ENCODE results near the gene PRPH.
"Not testable (repeated sequence)": the region's sequence is repeated elsewhere in the genome, so short reads cannot be mapped to it uniquely, and the experiment has no call there.

The PRPH gene

DNA sequence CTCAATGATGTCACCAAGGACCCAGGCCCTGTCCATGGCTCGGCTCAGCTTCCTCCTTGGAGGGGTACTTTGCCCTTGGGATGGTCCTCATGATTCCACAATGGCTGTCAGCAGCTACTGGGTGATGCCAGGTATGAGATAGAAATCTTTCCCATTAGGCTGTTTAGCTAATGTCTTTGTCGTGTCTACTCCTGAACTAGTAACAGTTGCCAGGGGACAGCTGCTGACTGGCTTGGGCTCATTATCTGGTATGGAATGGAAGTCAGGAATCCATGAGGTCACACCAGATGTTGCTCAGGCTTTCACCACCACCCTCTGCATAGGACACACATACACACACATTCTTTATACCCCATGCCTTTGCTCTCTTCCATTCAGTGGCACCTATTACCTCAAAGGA lies 9.2 kb downstream of the PRPH start:
- no peak for DNase-seq

DNA sequence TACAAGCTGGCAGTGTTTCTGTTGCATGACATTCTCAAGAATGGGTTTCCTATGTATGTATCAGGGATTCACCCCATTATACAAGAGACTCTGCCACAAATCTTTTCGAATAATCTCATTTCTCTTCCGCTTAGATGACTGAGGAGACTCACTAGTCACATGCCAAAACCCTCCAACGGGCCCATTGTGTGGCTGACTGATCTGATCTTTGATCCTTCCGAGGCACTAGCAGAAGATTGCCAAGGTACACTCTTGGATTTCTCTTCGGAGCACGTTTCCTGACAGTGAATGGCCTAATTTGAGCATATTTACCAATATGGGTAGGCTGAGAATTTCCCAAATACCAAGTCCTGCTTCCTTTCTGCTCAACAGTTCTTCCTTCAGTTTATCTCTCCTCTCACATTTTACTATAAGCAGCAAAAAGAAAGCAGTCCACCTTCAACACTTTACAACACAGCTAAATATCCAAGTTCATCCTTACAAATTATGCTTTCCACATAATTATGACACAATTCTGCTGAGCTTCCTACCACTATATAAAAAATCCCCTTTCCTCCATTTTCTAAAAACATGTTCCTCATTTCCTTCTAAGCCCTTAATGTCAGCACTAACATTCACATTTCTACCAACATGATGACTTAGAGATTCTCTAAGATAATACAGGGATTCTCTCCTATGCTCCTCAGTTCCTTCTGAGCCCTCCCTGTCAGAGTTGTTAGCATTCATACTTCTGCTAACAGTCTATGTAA lies 11.0 kb downstream of the PRPH start:
- no peak for DNase-seq

DNA sequence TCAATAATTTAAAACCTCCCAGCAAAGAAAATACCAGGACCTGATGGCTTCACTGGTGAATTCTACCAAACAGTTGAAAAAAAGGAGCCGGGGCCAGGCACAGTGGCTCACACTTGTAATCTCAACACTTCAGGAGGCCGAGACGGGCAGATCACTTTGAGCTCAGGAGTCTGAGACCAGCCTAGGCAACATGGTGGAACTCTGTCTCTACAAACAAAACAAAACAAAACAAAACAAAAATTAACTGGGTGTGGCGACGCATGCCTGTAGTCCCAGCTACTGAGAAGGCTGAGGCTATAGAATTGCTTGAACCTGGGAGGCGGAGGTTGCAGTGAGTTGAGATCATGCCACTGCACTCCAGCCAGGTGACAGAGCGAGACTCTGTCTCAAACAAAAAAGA lies 14.4 kb downstream of the PRPH start:
- no peak for DNase-seq

DNA sequence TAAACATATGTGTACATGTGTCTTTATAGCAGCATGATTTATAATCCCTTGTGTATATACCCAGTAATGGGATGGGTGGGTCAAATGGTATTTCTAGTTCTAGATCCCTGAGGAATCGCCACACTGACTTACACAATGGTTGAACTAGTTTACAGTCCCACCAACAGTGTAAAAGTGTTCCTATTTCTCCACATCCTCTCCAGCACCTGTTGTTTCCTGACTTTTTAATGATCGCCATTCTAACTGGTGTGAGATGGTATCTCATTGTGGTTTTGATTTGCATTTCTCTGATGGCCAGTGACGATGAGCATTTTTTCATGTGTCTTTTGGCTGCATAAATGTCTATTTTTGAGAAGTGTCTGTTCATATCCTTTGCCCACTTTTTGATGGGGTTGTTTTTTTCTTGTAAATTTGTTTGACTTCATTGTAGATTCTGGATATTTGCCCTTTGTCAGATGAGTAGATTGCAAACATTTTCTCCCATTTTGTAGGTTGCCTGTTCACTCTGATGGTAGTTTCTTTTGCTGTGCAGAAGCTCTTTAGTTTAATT lies 15.6 kb downstream of the PRPH start:
- not testable (repeated sequence) for DNase-seq

DNA sequence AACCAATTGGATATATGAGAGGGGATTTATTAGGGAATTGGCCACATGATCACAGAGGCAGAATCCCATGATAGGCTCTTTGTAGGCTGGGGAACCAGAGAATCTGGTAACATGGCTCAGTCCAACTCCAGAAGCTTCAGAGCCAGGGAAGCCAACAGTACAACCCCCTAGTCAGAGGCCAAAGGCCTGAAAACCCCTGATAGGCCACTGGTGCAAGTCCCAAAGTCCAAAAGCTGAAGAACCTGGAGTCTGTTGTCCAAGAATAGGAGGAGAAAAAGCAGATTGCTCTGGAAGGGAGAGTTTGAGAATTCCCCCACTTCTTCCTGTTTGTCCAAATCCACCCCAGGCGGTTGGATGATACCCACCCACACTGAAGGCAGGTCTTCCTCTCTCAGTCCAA lies 19.9 kb downstream of the PRPH start:
- no peak for DNase-seq

DNA sequence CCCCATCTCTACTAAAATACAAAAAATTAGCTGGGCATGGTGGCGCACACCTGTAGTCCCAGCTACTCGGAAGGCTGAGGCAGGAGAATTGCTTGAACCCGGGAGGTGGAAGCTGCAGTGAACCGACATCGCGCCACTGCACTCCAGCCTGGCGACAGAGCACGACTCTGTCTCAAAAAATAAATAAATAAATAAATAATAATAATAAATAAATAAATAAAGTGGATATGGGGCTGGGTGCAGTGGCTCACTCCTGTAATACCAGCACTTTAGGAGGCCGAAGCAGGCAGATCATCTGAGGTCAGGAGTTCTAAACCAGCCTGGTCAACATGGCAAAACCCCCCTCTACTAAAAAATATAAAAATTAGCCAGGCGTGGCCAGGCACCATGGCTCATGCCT lies 22.2 kb downstream of the PRPH start:
- DNase-seq, result not testable (repeated sequence)

DNA sequence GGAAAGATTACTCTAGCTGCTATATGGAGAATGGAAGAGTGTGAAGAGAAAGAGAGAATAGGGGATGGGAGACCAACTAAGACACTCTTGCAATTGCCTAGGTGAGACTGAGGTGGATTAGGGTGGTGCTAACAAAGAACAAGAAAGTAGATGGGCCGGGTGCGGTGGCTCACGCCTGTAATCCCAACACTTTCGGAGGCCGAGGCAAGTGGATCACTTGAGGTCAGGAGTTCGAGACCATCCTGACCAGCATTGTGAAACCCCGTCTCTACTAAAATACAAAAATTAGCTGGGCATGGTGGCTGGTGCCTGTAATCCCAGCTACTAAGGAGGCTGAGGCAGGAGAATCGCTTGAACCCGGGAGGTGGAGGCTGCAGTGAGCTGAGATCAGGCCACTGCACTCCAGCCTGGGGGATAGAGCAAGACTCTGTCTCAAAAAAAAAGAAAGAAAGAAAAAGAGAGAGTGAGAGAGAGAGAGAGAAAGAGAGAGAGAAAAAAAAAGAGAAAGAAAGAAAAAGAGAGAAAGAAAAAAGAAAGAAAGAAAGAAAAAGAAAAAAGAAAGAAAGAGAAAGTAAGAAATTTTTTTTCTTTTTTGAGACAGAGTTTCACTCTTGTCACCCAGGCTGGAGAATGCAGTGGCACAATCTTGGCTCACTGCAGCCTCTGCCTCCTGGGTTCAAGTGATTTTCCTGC lies 25.6 kb downstream of the PRPH start:
- DNase-seq, result not testable (repeated sequence)

DNA sequence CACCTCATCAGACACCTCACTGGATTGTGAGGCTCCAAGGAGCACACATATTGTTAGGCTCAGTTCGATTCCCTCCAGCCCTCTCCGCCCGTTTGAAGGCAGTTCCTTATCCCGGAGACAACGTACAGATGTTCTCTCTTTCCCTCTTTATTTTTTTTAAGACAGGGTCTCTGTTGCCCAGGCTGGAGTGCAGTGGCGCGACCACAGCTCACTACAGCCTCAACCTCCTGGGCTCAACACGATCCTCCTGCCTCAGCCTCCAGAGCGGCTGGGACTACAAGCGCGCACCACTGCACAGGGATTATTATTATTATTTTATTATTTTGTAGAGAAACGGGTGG lies 27.4 kb downstream of the PRPH start:
- no peak for DNase-seq

DNA sequence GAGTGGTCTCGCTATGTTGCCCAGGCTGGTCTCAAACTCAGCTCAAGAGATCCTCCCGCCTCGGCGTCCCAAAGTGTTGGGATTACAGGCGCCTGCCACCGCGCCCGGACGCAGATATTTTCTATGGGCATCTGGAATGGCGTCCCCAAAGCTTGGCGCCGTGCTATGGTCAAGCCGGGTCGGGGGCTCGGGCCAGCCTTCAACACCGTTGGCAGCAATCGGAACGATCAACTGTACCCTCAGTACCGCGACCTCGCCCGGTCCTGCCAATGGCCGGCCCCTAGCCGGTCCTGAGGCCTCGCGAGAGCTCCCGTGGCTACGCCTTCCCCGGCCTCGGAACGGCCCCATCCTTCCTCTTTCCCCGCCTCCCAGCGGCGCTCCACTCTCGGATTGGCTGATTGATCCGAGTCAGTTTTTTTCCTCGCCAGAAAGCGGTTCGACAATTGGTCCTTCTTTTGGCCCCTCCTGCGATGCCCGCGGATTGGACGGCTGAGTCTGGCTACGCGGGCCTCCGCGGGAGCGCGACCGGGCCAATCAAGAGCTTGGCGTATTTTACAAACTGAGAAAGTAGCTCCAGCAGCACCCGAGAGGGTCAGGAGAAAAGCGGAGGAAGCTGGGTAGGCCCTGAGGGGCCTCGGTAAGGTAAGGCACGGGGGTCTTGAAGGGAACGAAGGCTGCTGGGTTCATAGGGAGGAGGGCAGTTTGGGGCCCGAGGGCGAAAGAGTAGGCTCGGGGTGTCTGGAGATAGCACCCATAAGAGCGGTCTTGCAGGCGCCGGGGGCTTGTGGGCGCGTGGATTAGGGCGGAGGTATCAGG lies 28.0 kb downstream of the PRPH start, which contains the start of gene TROAP:
Gene TROAP (plus strand): TSS at position 548 of the 816 bp plus-strand sequence. CDS start 354 bp downstream, outside the sequence.
- DNase-seq, result peak; percentile 96 to 97

DNA sequence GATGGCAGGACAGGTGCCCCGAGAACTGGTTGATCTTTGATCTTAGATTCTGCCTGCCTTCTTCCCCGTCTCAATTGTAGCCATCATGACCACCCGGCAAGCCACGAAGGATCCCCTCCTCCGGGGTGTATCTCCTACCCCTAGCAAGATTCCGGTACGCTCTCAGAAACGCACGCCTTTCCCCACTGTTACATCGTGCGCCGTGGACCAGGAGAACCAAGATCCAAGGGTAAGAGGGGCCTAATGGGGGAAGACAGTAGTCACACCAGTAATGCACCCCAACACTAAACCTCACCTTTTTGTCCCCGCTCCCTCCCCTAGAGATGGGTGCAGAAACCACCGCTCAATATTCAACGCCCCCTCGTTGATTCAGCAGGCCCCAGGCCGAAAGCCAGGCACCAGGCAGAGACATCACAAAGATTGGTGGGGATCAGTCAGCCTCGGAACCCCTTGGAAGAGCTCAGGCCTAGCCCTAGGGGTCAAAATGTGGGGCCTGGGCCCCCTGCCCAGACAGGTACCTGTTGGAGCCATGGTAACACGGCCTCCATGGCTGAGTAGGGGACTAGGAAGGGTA lies 28.7 kb downstream of the PRPH start:
- no peak for DNase-seq

DNA sequence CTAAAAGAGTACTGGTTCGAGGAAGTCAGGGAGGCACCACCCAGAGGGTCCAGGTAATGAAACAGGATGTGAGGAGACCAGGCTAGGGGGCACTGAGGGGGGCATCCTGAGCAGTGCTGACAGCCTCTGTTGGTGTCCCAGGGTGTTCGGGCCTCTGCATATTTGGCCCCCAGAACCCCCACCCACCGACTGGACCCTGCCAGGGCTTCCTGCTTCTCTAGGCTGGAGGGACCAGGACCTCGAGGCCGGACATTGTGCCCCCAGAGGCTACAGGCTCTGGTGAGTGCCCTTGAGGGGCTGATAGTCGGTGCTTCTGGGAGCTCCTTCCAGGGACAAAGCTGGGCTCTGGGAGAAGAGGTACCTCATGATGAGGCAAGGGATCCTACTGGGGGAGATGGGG lies 30.7 kb downstream of the PRPH start:
- DNase-seq, result no peak

DNA sequence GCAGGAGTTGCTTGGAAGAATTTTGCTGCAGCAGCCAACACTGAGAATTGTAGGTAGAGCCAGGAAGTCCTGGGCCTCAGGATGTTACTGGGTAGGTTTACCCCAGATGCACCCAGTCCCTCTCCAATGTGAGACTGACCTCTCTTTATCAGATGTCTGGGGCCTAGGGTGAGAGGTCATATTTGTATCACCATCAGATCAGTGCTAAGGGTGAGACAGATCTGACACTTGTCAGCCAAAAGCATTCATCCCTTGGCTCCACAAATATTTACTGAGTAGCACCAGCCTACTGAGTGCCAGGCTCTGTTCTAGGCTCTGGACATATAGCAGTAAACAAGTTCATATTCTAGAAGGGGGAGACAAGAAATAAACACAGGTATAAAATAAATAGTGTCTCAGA lies 32.4 kb downstream of the PRPH start:
- DNase-seq, result no peak

DNA sequence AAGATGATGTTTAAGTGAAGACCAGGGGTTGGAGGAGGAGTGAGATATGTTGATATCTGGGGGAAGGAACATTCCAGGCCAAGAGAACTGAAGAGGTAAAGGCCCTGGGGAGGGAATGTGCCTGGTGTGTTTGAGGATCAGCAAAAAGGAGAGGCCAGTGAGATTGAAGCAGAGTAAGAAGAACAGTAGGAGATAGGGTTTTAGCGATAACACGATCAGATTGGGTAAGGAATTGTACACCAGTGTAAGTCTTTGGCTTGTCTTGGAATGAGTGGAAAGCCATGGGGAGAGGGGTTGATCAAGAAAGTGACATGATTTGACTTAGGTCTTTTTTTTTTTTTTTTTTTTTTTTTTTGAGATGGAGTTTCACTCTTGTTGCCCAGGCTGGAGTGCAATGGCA lies 32.9 kb downstream of the PRPH start:
- DNase-seq, result no peak

DNA sequence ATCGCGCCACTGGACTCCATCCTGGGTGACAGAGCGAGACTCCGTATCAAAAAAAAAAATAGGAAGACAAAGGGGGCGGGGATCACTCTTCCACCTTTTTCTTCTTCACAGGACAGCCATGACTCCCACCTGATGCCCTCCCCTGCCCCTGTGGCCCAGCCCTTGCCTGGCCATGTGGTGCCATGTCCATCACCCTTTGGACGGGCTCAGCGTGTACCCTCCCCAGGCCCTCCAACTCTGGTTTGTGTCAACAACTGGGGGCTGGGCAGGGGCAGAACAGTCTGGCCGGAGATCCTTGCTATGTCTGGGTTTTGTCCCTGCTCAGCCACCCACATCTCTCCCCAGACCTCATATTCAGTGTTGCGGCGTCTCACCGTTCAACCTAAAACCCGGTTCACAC lies 33.9 kb downstream of the PRPH start:
- DNase-seq, result no peak

DNA sequence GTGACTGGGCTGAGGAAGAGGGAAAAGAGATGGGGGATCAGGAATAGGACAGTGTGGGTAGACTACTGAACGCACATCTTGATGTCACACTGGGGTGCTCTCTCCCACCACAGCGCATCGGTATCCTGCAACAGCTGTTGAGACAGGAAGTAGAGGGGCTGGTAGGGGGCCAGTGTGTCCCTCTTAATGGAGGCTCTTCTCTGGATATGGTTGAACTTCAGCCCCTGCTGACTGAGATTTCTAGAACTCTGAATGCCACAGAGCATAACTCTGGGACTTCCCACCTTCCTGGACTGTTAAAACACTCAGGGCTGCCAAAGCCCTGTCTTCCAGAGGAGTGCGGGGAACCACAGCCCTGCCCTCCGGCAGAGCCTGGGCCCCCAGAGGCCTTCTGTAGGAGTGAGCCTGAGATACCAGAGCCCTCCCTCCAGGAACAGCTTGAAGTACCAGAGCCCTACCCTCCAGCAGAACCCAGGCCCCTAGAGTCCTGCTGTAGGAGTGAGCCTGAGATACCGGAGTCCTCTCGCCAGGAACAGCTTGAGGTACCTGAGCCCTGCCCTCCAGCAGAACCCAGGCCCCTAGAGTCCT lies 35.2 kb downstream of the PRPH start:
- DNase-seq, result no peak

DNA sequence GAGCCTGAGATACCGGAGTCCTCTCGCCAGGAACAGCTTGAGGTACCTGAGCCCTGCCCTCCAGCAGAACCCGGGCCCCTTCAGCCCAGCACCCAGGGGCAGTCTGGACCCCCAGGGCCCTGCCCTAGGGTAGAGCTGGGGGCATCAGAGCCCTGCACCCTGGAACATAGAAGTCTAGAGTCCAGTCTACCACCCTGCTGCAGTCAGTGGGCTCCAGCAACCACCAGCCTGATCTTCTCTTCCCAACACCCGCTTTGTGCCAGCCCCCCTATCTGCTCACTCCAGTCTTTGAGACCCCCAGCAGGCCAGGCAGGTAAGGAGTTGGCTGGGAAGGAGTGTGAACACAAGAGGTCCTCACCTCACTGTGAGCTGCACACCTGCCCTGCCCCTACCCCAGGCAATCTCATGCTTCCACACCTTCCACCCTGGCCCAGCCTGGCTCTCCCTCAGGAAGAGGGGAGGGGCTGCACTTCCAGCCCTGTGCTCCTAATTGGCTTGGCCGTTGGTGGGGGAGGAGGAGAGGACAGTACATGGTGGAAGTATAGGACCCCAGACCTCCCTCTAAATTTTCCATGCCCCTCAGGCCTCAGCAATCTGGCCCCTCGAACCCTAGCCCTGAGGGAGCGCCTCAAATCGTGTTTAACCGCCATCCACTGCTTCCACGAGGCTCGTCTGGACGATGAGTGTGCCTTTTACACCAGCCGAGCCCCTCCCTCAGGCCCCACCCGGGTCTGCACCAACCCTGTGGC lies 35.9 kb downstream of the PRPH start:
- DNase-seq, result no peak

DNA sequence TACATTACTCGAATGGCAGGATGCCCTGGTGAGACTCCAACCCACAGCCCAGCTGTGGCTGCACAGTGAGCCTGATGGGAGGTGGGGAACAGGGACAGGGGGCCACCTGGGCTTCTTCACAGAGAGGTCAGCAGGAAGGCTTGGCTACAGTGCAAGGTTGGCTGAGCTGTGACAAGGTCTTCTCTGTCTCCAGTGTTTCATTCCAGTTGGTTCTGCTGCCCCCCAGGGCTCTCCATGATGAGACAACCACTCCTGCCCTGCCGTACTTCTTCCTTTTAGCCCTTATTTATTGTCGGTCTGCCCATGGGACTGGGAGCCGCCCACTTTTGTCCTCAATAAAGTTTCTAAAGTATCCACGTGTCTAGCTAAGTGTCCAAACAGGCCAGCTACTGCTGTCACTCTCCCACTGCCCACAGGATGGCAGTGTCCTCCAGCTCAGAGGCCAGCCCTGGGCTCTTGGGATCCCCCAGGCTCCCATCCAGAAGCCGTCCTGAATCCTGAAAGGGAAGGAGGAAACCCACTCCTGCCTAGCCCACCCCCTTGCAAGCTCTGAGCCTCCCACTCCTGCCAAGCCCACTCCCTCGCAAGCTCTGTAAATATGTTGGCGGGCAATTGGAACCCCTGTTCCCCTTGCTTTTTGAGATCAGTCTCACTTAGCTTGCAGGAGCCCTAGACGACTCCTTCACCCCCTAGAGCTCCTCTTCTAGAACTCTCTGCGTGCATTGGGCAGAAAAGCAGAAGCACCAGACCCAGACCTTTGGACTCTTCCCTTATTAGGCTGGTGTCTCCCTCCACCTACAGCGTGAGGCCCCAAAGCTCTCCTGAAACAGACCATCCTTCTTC lies 36.7 kb downstream of the PRPH start:
- no peak for DNase-seq

DNA sequence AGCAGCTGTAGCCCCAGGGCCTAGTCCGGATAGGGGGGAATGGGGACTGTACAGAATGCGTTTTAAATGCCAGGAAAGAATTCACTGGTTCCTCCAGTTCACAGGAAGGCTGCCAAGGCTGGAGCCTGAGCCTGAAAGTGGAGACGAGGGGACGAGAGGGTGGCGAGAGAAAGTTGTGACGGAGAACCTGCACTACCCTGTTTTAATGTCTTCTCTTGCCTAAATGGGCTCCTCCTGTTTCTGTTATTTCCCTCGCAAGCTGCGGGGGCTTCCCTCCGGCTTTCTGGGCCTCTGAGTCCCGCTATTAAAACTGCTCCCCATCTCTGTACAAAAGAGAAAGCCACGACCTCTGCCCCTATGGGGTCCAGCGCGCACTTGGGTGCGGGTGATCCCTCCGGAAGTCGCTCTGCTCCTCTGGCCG lies 37.5 kb downstream of the PRPH start:
- DNase-seq, result no peak

DNA sequence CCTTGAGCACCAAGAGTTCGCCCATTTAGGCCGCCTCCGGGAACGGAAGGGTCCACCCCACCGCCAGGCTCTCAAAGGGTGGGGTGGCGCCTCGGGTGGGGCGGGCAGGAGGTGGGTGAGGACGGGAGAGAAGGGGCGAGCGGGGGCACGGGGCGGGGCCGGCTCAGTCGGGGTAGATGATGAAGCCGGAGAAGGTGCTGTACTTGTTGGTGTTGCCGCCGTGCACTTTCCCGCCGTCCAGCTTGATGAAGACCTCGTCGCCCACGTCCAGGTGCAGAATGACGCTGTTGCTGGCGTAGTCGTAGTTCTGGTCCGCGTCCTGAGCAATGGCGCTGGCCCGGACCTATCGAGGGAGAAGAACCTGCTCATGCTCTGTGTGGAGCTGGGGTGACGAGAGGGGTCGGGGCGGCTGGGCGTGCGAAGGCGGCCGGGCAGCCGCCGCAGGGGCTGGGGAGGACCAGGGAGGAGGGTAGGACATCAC lies 38.0 kb downstream of the PRPH start:
- DNase-seq, result no peak

DNA sequence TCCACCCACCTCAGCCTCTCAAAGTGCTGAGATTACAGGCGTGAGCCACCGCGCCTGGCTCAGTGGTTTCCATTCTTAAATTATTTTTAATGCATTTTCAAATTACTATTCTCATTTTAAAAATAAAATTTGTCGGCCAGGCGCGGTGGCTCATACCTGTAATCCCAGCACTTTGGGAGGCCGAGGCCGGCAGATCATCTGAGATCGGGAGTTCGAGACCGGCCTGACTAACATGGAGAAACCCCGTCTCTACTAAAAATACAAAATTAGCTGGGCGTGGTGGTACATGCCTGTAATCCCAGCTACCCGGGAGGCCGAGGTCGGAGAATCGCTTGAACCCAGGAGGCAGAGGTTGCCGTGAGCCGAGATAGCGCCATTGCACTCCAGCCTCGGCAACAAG lies 38.8 kb downstream of the PRPH start:
- DNase-seq, result not testable (repeated sequence)

DNA sequence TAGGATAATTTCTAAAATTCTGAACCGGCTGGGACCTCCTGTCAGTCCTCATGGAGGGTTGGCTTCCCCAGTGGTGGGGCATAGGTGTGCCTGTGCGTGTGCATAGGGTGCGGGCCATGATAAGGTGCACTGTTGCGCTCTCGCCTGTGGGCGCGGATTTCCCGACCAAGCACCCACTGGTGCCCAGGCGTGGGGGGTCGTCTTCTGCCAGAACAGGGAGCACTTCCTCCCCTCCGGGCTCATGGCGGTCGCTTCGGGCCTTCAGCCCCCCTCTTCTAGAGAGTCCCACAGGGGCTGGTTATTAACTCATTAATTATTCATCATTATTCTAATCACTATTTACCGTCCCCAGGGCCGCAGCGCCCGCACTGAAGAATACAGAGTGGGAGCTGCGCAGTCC lies 39.3 kb downstream of the PRPH start:
- DNase-seq, result no peak
